Kidney (tissue), 14 donors: ENCODE results near the gene CMTM2. TPM values are rescaled to one million over a fixed set of nuclear protein-coding genes. Genes with fewer than 3 reads are reported as not detected.

Source experiments
- DNase-seq, 5 donors: peaks; one replicate each; pipeline ENCODE4 v3.0.0-alpha.2; 2013 to 2020
- FAIRE-seq: peaks from 2 replicates; lab custom pipeline; 2012; peaks lifted over from hg19 to GRCh38; lab: Jason Lieb, UNC
- H3K27ac ChIP-seq, 2 donors: one replicate each; pipeline ENCODE4 v1.7.0; 2013; ENCODE audit warnings: low read depth in 2 of 2, low read length in 2 of 2, inconsistent platforms in 1 of 2
- H3K27me3 ChIP-seq: one replicate; pipeline ENCODE4 v1.7.1; 2013; ENCODE audit warnings: low read length, inconsistent platforms; ENCODE audit not compliant: control insufficient read depth, insufficient read depth
- H3K36me3 ChIP-seq, 3 donors: one replicate each; pipeline versions ENCODE4 v1.7.0 to v1.7.1; 2013; ENCODE audit warnings: low read length in 3 of 3, control low read depth in 1 of 3, inconsistent platforms in 1 of 3; ENCODE audit not compliant: insufficient read depth in 3 of 3, control insufficient read depth in 2 of 3
- H3K4me1 ChIP-seq, 3 donors: one replicate each; pipeline versions ENCODE4 v1.7.0 to v1.7.1; 2013; ENCODE audit warnings: low read length in 3 of 3, inconsistent platforms in 1 of 3, low read depth in 1 of 3; ENCODE audit not compliant: control insufficient read depth in 2 of 3, insufficient read depth in 2 of 3
- H3K4me3 ChIP-seq, 3 donors: one replicate each; pipeline versions ENCODE4 v1.7.0 to v1.8.1; 2013; ENCODE audit warnings: low read length in 3 of 3, control low read depth in 1 of 3, inconsistent platforms in 1 of 3
- H3K9ac ChIP-seq, 3 donors: one replicate each; pipeline versions ENCODE4 v1.7.0 to v1.7.1; 2013; ENCODE audit warnings: low read length in 3 of 3, control low read depth in 1 of 3, inconsistent platforms in 1 of 3
- H3K9me3 ChIP-seq, 3 donors: one replicate each; pipeline versions ENCODE4 v1.7.0 to v1.7.1; 2013; ENCODE audit warnings: low read length in 3 of 3, control low read depth in 1 of 3, inconsistent platforms in 1 of 3; ENCODE audit not compliant: control insufficient read depth in 2 of 3, insufficient read depth in 1 of 3
- CTCF ChIP-seq: IDR thresholded peaks from 3 replicates; pipeline ENCODE4 v1.5.1; 2012; ENCODE audit warnings: mild to moderate bottlenecking, moderate library complexity, borderline replicate concordance; ENCODE audit not compliant: insufficient read depth; ENCODE audit errors: extremely low read depth
- intact Hi-C: fragments of 100-400 bp; cut with DNase I; formaldehyde crosslinking; loops from one replicate; pipeline ENCODE4 v1.11.1; 2022
- polyA plus RNA-seq: library from polyadenylated mRNA; stranded (reverse); fragments of 350-450 nt; fragmentation: Illumina TruSeq; extraction: RNeasy Lipid Tissue Mini Kit (QIAGEN cat#74804); gene quantifications from one replicate; pipeline ENCODE4 v1.2.3, GENCODE V29; 2014; ENCODE audit warnings: low read depth, low replicate concordance; ENCODE audit not compliant: insufficient read depth
- total RNA-seq: library from RNA; stranded (reverse); fragmentation: NEBNext Ultra II Directional; extraction: Animal tissue kit (Norgen Biotek cat#: 25700); gene quantifications from one replicate; pipeline ENCODE4 v1.2.1, GENCODE V29; 2021
- donor health status: control.
- donor health status: control.
- donor health status: control.
- donor health status: control.
- donor health status: control.
- donor health status: DM: yes; HTN: yes; CAD: no.
- donor health status: Normal renal cell carcinoma (clear cell type).

Gene CMTM2
- total and polyA plus RNA-seq, 2 donors from 2014 or later: 0.25 TPM; not detected in 1

GRCh38 chr16:66604376-66605176 lies 25.3 kb downstream of the CMTM2 start, which contains the start of gene CMTM3:
Gene CMTM3, plus strand, starts transcription at chr16:66604704. Its CDS starts 102 bp downstream, at chr16:66604806.
- Histone ChIP-seq H3K27ac (peak within 1 kb of the TSS; percentile 47 to 76), H3K4me1 (peaks cover 0 to 14% (median 8%) of the 10 kb centered on the region in 3 donors), H3K27me3 (no peaks in the 10 kb centered on the region), H3K4me3 (peak within 1 kb of the TSS; percentile 49 to 66 (median 50)), H3K36me3 (no peaks in the 10 kb centered on the region), H3K9ac (peak within 1 kb of the TSS in 2 of 3 donors; percentile 40 to 68), H3K9me3 (no peaks in the 10 kb centered on the region)
- TF ChIP-seq CTCF: peak; percentile 57
- no peak for FAIRE-seq
- intact Hi-C loops: loop anchor here (10.0 kb wide), 1 partner anchor 200 kb away; no protein-coding TSS in a partner anchor
- DNase-seq: peak; percentile 72 to 92 (median 86)

DNA sequence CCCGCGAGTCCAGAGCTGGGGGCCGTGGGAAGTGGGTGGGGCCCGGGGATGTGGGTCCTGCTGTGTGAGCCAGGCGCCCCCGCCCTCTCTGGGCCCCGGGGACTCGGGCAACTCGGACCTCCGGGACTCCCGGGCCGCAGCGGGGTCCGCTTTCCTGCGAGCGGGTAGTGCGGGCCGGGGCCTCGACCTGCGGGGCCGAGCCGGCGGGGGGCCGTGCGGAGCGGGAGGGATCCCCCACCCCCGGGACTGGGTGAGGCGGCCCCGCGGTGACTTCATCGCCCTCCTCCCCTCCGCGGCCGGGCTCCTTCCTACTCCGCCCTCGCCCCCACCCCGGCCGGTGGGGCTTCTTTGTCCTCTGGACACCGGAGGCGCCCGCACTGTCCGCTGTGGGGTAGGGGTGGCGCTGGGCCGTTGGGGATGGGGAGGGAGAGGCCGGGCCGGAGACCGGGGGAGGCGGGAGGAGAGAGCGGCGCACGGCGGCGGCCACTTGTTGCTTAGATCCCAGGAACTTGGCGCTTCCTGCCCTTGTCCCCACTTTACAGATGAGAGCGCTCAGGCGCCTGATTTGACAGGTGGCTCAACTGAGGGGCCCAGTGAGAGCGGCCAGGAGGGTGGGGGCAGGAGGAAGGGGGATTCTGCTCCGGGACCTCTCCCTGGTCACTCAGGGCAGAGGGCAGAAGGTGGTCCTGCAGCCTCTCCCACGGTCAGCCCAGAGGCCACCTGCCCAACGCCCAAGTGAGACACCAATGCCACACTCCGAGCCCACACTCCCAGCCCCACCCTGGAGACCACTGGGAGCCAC lies 26.1 kb downstream of the CMTM2 start:
- no peak for FAIRE-seq

More for the DNA sequence above, 26.1 kb downstream of the CMTM2 start:
- Histone ChIP-seq H3K27ac (peak overlapping the region; percentile 47 to 76), H3K27me3 (no peaks in the 10 kb centered on the region), H3K4me3 (peak overlapping the region in 2 of 3 donors; percentile 16 to 29), H3K9me3 (no peaks in the 10 kb centered on the region), H3K4me1 (peaks cover 0 to 14% (median 8%) of the 10 kb centered on the region in 3 donors), H3K9ac (peak overlapping the region in 1 of 3 donors; percentile 40), H3K36me3 (peaks cover 0 to 3% (median 0%) of the 10 kb centered on the region in 3 donors)
- DNase-seq: peak; percentile 53 to 88 (median 81)
- intact Hi-C loops: loop anchor here (10.0 kb wide), 1 partner anchor 201 kb away; no protein-coding TSS in a partner anchor
- no peak for TF ChIP-seq CTCF
